Choroid plexus epithelial cell (primary cell): ENCODE data around the gene ENOX1.

ENCODE experiments used
- DNase-seq: peaks from one replicate; pipeline ENCODE4 v3.0.0-alpha.2; 2010; ENCODE audit warnings: low read depth
- H3K4me3 ChIP-seq: 2 replicates; pipeline ENCODE4 v1.5.1; 2011; ENCODE audit warnings: low read depth, mild to moderate bottlenecking, control low read depth, low read length, moderate library complexity
- TF ChIP-seq, protein P1 (sequence below): conservative IDR thresholded peaks from 2 replicates; pipeline ENCODE4 v1.5.1; 2011; ENCODE audit warnings: low read depth, mild to moderate bottlenecking, control low read depth, inconsistent platforms, low read length, moderate library complexity

Gene ENOX1

DNA sequence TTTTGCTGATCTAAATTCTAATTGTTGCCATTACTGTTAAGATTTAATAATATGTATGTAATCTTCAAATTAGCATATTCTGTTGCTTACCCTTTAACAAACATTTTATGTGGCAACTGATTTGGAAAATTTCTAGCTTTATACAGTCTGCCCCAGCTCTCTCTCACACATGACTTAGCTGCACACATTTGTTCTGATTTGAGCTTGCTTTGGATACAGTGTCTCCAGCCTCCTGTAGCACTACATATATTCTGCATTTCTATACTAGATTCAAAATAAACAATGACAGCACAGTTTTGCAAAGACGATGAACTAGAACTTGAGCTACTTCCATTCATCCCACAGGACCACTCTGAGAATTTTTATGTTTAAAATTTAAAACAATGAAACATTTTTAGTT is 508.6 kb downstream of the ENOX1 start:
- TF ChIP-seq, protein P1, sequence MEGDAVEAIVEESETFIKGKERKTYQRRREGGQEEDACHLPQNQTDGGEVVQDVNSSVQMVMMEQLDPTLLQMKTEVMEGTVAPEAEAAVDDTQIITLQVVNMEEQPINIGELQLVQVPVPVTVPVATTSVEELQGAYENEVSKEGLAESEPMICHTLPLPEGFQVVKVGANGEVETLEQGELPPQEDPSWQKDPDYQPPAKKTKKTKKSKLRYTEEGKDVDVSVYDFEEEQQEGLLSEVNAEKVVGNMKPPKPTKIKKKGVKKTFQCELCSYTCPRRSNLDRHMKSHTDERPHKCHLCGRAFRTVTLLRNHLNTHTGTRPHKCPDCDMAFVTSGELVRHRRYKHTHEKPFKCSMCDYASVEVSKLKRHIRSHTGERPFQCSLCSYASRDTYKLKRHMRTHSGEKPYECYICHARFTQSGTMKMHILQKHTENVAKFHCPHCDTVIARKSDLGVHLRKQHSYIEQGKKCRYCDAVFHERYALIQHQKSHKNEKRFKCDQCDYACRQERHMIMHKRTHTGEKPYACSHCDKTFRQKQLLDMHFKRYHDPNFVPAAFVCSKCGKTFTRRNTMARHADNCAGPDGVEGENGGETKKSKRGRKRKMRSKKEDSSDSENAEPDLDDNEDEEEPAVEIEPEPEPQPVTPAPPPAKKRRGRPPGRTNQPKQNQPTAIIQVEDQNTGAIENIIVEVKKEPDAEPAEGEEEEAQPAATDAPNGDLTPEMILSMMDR: no peak
- no peak overlapping the region for H3K4me3 ChIP-seq
- no peak for DNase-seq

DNA sequence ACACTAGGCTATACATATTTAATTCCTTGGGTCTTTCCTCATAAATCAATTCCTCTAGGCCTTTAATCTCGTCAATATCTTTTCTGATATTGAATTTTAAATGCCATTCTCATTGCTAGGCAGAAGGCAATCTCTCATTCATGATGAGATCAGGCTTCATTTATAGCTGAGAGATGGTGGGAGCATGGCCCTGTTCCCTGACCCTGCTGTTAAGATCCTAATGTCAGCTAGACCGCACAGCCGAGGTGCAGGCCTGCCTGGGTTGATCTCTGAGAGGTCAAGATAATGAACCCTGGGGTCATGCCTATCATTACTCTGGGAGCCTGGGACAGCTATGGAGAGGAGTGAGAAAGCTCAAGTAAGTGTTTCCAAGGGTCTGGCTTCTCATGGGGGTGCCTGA is 509.6 kb downstream of the ENOX1 start:
- TF ChIP-seq, protein P1: no peak
- no peak overlapping the region for H3K4me3 ChIP-seq
- no peak for DNase-seq

DNA sequence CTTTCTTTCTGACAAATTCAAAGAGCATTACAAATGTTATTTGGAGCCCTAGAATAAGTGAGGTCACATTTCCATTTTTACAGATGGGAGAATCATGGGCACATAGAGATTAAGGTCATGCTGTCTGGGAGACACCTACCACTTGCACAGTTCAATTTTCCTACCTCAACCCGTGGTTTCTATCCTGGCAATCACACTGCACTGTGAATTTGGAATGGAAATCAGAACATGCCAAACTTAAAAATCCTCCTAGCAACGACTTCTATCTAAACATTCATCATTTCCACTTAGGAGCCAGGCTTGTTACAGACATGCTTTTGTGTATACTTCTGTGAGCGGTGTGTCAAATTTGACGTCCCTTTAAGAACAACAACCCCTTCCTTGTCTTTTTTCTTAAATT is 511.9 kb downstream of the ENOX1 start:
- no peak for DNase-seq
- TF ChIP-seq, protein P1: no peak
- H3K4me3 ChIP-seq: no peak overlapping the region

DNA sequence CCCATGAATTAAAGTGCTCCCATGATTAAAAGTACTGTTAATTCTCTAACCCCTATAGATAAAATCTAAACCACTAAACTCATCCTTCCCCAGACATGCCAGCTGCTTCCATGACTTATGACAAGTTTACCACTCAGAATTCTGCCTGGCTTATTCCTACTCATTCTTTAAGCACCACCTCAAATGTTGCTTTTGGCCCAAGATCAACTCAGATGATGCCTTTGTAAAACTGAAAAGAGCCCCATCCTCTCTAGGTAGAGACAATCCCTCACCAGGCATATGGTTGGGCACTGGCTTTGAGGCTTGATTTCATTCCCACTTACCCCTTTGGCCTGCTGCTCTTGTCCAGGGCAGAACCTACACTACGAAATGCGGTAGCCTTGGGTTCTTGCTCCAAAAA is 513.4 kb downstream of the ENOX1 start:
- H3K4me3 ChIP-seq: no peak overlapping the region
- DNase-seq: peak; percentile 38
- TF ChIP-seq, protein P1: no peak

DNA sequence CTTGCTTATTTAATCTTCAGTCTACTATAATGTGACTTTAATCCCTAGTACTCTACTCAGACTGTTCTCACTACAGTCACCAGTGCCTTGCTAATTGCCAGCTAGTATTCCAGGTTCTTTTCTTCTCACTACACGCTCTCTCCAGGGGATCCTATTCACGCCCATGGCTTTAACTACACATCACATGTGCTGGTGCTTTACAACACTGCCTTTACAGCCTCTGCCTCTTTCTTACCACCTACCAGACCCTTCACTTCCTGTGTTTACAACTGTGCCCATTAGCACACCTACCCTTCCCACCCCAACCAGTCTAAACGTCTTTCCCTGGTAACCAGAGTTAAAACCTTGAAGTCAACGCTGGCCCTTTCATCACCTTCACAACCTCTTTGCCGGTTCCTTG is 513.9 kb downstream of the ENOX1 start:
- TF ChIP-seq, protein P1: no peak
- DNase-seq: no peak
- H3K4me3 ChIP-seq: no peak overlapping the region

DNA sequence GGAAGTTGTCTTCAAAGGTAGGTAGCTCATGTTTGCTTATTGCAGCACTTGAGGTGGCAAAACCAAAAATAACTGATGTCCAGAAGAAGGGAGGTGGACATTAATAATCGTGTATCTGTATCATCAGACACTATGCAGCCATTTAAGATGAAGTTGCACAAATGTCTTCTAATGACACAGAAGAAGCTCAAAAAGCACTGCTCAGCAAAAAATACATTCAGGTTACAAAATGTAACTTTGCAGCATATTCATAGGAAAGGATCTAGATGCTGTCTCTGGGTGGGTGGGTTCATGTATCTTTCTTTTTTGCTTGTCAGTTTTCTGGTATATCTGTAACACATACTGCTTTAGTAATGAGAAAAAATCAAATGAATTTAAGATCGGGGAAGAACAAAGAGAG is 515.6 kb downstream of the ENOX1 start:
- TF ChIP-seq, protein P1: no peak
- no peak overlapping the region for H3K4me3 ChIP-seq
- no peak for DNase-seq

DNA sequence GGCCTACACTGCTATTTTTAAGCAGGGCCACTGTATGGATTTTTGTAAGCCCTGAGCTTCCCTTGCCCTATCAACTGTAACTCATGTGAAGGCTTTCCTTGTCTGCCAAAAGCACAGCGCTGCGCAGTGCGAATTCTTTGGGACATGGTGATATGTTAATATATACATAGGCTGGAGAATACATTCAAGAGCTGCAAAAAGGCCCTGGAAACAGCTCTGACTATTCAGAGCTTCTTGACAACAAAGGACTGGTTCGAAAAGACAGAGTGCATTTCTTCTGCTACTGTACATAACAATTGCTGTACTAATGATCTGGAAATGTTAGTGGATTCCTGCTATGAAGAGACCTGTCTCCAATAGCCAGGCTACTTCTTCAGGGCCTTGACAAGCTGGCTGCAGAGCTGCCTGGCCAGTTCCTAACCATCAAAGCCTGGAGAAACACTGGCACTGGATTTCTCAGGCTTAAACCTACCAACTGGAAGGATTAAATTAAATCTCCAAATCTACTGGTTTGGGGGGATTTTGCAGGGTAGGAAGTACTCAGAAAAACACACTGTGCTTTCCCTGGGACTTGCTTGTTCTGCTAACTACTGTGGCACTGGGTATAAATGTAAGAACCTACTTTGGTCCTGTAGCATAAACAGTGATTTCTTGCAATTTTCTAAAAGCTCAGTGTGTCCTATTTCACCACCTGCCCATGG is 516.5 kb downstream of the ENOX1 start:
- DNase-seq: no peak
- H3K4me3 ChIP-seq: no peak overlapping the region
- TF ChIP-seq, protein P1: no peak
